H9 (cell line): Measurements from ENCODE around the gene GREB1L. TPM values are rescaled to one million over a fixed set of nuclear protein-coding genes. Genes with fewer than 3 reads are reported as not detected.

Experiments used
- DNase-seq: peaks from one replicate; pipeline ENCODE4 v3.0.0-alpha.2; 2017
- H2AFZ ChIP-seq: one replicate; pipeline ENCODE4 v1.6.1; 2013; ENCODE audit warnings: mild to moderate bottlenecking, low read length, control low read depth, moderate library complexity
- H2AK5ac ChIP-seq: 2 replicates; pipeline ENCODE4 v1.6.1; 2013; ENCODE audit warnings: low read length, control low read depth, mixed read lengths; ENCODE audit not compliant: insufficient read length
- H2BK120ac ChIP-seq: one replicate; pipeline ENCODE4 v1.6.1; 2013; ENCODE audit warnings: low read depth, mild to moderate bottlenecking, low read length, control low read depth, inconsistent platforms; ENCODE audit not compliant: poor library complexity, severe bottlenecking
- H2BK12ac ChIP-seq: 2 replicates; pipeline ENCODE4 v1.6.1; 2013; ENCODE audit warnings: low read length, control low read depth, mixed read lengths, low read depth; ENCODE audit not compliant: insufficient read length
- H2BK15ac ChIP-seq: 2 replicates; pipeline ENCODE4 v1.6.1; 2013; ENCODE audit warnings: low read depth, low read length, control low read depth
- H2BK20ac ChIP-seq: one replicate; pipeline ENCODE4 v1.6.1; 2013; ENCODE audit warnings: low read depth, mild to moderate bottlenecking, low read length, control low read depth, inconsistent platforms; ENCODE audit not compliant: poor library complexity, severe bottlenecking
- H2BK5ac ChIP-seq: 2 replicates; pipeline ENCODE4 v1.6.1; 2013; ENCODE audit warnings: low read length, control low read depth, mixed read lengths; ENCODE audit not compliant: insufficient read length
- H3K14ac ChIP-seq: 2 replicates; pipeline ENCODE4 v1.6.1; 2013; ENCODE audit warnings: low read length, control low read depth; ENCODE audit not compliant: insufficient read depth
- H3K18ac ChIP-seq: 2 replicates; pipeline ENCODE4 v1.6.1; 2013; ENCODE audit warnings: low read depth, mild to moderate bottlenecking, mixed read lengths, low read length, control low read depth; ENCODE audit not compliant: insufficient read length
- H3K23ac ChIP-seq: 2 replicates; pipeline ENCODE4 v1.6.1; 2013; ENCODE audit warnings: low read length, control low read depth, mixed read lengths, low read depth; ENCODE audit not compliant: insufficient read length
- H3K23me2 ChIP-seq: 2 replicates; pipeline ENCODE4 v1.6.1; 2013; ENCODE audit warnings: low read depth, mild to moderate bottlenecking, mixed read lengths, low read length, control low read depth; ENCODE audit not compliant: insufficient read length, poor library complexity, severe bottlenecking
- H3K27ac ChIP-seq: 2 replicates; pipeline ENCODE4 v1.5.1; 2013; ENCODE audit warnings: low read length, control low read depth, mixed read lengths, low read depth; ENCODE audit not compliant: insufficient read length
- H3K27me3 ChIP-seq: 2 replicates; pipeline ENCODE4 v1.6.1; 2013; ENCODE audit warnings: low read length, control low read depth, inconsistent platforms; ENCODE audit not compliant: insufficient read depth
- H3K4ac ChIP-seq: 2 replicates; pipeline ENCODE4 v1.6.1; 2013; ENCODE audit warnings: low read depth, mild to moderate bottlenecking, control low read depth, inconsistent platforms, low read length, moderate library complexity
- H3K4me1 ChIP-seq: 2 replicates; pipeline ENCODE4 v1.6.1; 2013; ENCODE audit warnings: low read length, control low read depth, inconsistent platforms; ENCODE audit not compliant: insufficient read depth
- H3K4me2 ChIP-seq: 2 replicates; pipeline ENCODE4 v1.6.1; 2013; ENCODE audit warnings: low read length, control low read depth, mixed read lengths; ENCODE audit not compliant: insufficient read length, insufficient read depth
- H3K56ac ChIP-seq: 2 replicates; pipeline ENCODE4 v1.6.1; 2013; ENCODE audit warnings: low read depth, mild to moderate bottlenecking, mixed read lengths, low read length, control low read depth; ENCODE audit not compliant: insufficient read length
- H3K79me1 ChIP-seq: 2 replicates; pipeline ENCODE4 v1.6.1; 2013; ENCODE audit warnings: low read depth, mild to moderate bottlenecking, moderate library complexity, low read length, control low read depth, inconsistent platforms; ENCODE audit not compliant: insufficient read depth, poor library complexity, severe bottlenecking
- H3K79me2 ChIP-seq: 2 replicates; pipeline ENCODE4 v1.6.1; 2013; ENCODE audit warnings: low read length, control low read depth, inconsistent platforms; ENCODE audit not compliant: insufficient read depth
- H3K9ac ChIP-seq: 2 replicates; pipeline ENCODE4 v1.6.1; 2013; ENCODE audit warnings: low read length, control low read depth, mixed read lengths; ENCODE audit not compliant: insufficient read length; ENCODE audit errors: extremely low read depth
- H3K9me3 ChIP-seq: one replicate; pipeline ENCODE4 v1.6.1; 2013; ENCODE audit warnings: low read depth, low read length, inconsistent platforms; ENCODE audit not compliant: control insufficient read depth
- H3T11ph ChIP-seq: one replicate; pipeline ENCODE4 v1.6.1; 2013; ENCODE audit warnings: mild to moderate bottlenecking, low read length, control low read depth, inconsistent platforms
- H4K20me1 ChIP-seq: one replicate; pipeline ENCODE4 v1.6.1; 2013; ENCODE audit not compliant: control insufficient read depth, insufficient read length, insufficient read depth
- H4K5ac ChIP-seq: 2 replicates; pipeline ENCODE4 v1.6.1; 2013; ENCODE audit warnings: low read depth, mild to moderate bottlenecking, mixed read lengths, low read length, control low read depth; ENCODE audit not compliant: insufficient read length
- H4K8ac ChIP-seq: replicated peaks from 2 replicates; pipeline ENCODE4 v1.6.1; 2013; ENCODE audit warnings: low read length, control low read depth, mixed read lengths, low read depth; ENCODE audit not compliant: insufficient read length
- H4K91ac ChIP-seq: 2 replicates; pipeline ENCODE4 v1.6.1; 2013; ENCODE audit warnings: low read depth, mild to moderate bottlenecking, moderate library complexity, mixed read lengths, low read length, control low read depth; ENCODE audit not compliant: insufficient read length
- H3K27ac Mint-ChIP-seq, 3 experiments: 2 replicates in 2 of 3; 3 replicates in 1 of 3; pipeline ENCODE4 v1.8.0; 2020 to 2021; ENCODE audit warnings: mixed read lengths in 3 of 3, mild to moderate bottlenecking in 1 of 3, moderate library complexity in 1 of 3
- H3K27me3 Mint-ChIP-seq: 2 replicates; pipeline ENCODE4 v1.8.0; 2021; ENCODE audit warnings: low read depth, mild to moderate bottlenecking, moderate library complexity, mixed read lengths
- H3K36me3 Mint-ChIP-seq, 3 experiments: 2 replicates in 2 of 3; 3 replicates in 1 of 3; pipeline ENCODE4 v1.8.0; 2020 to 2021; ENCODE audit warnings: low read depth in 3 of 3, mixed read lengths in 3 of 3; ENCODE audit not compliant: insufficient read depth in 1 of 3
- H3K4me1 Mint-ChIP-seq, 2 experiments: 2 replicates each; pipeline ENCODE4 v1.8.0; 2020; ENCODE audit warnings: mixed read lengths in 2 of 2
- H3K4me3 Mint-ChIP-seq, 2 experiments: 2 replicates in 1 of 2; 3 replicates in 1 of 2; pipeline ENCODE4 v1.8.0; 2020 to 2021; ENCODE audit warnings: mild to moderate bottlenecking in 2 of 2, mixed read lengths in 2 of 2, moderate library complexity in 1 of 2
- H3K9me3 Mint-ChIP-seq, 2 experiments: 2 replicates in 1 of 2; 3 replicates in 1 of 2; pipeline ENCODE4 v1.8.0; 2020; ENCODE audit warnings: mild to moderate bottlenecking in 2 of 2, mixed read lengths in 2 of 2, moderate library complexity in 1 of 2
- CTCF ChIP-seq: fragments of 200-600 bp; sonication (generic); conservative IDR thresholded peaks from 3 replicates; pipeline ENCODE4 v1.8.0; 2021; ENCODE audit warnings: antibody characterized with exemption, mild to moderate bottlenecking
- WGBS: extraction: QIAGEN DNeasy Blood & Tissue Kit; methylation state at CpG from one replicate; pipeline ENCODE4 v1.1.7; 2013; ENCODE audit warnings: missing lambda C conversion rate, low lambda C conversion rate, mixed read lengths; ENCODE audit not compliant: insufficient read length; ENCODE audit errors: extremely low coverage; 5-methylcytosine and 5-hydroxymethylcytosine counted together
- total RNA-seq: library from RNA; stranded (reverse); gene quantifications from 2 replicates; pipeline ENCODE4 v1.2.1, GENCODE V29; 2021

GREB1L gene
- total RNA-seq, 1 experiment from 2014 or later = 2.7 TPM

GRCh38 chr18:21443776-21444464 is 201.9 kb downstream of the GREB1L start:
- no peak overlapping the region; a peak in 1 of 7 replicates for H3K27ac Mint-ChIP-seq
- no peak overlapping the region for H2BK20ac ChIP-seq

More at GRCh38 chr18:21443776-21444464, 201.9 kb downstream of the GREB1L start:
- H3K18ac ChIP-seq = no peak overlapping the region
- H3K36me3 Mint-ChIP-seq = peaks cover 0 to 8% (median 0%) of the 10 kb centered on the region in 3 experiments; a peak in 1 of 7 replicates
- H3K27me3 Mint-ChIP-seq = peaks cover 30% of the 10 kb centered on the region
- peaks cover 4 to 13% of the 10 kb centered on the region in 2 experiments for H3K4me1 Mint-ChIP-seq
- H4K8ac ChIP-seq = no peak overlapping the region
- no peak overlapping the region for H3K4me2 ChIP-seq
- no peaks in the 10 kb centered on the region for H4K20me1 ChIP-seq
- no peaks in the 10 kb centered on the region for H3K4me1 ChIP-seq
- no peak overlapping the region for H3K56ac ChIP-seq
- H2AK5ac ChIP-seq = no peak overlapping the region
- H2BK15ac ChIP-seq = no peak overlapping the region
- H3K23me2 ChIP-seq = no peaks in the 10 kb centered on the region
- no peaks in the 10 kb centered on the region for H3K79me2 ChIP-seq
- no peak overlapping the region for H3K4ac ChIP-seq
- no peak overlapping the region for H2AFZ ChIP-seq
- no peaks in the 10 kb centered on the region for H3K27me3 ChIP-seq
- H4K5ac ChIP-seq = no peak overlapping the region
- H2BK5ac ChIP-seq = no peak overlapping the region
- H3K9me3 ChIP-seq = no peaks in the 10 kb centered on the region
- H3K9me3 Mint-ChIP-seq = no peaks in the 10 kb centered on the region
- H3T11ph ChIP-seq = no peak overlapping the region
- no peak overlapping the region for H3K14ac ChIP-seq
- H3K4me3 Mint-ChIP-seq = no peak overlapping the region
- H3K23ac ChIP-seq = no peak overlapping the region
- no peak overlapping the region for H2BK12ac ChIP-seq
- no peak for DNase-seq
- no CpG with 5 or more reads among the region's 9 CpGs for WGBS
- H4K91ac ChIP-seq = no peak overlapping the region
- no peaks in the 10 kb centered on the region for H3K79me1 ChIP-seq
- no peak for TF ChIP-seq CTCF
- H3K27ac ChIP-seq = no peak overlapping the region
- no peak overlapping the region for H2BK120ac ChIP-seq
- no peak overlapping the region for H3K9ac ChIP-seq
